Mucosa of descending colon (tissue), 3 donors: ENCODE results near the gene HRH2. TPM values are rescaled to one million over a fixed set of nuclear protein-coding genes. Genes with fewer than 3 reads are reported as not detected.

Experiments
- ATAC-seq: fragments of 200-7000 bp; cut with Tn5 transposase; one replicate; pipeline ENCODE4 v1.9.1; 2020; ENCODE audit warnings: mild to moderate bottlenecking, moderate library complexity
- DNase-seq, 3 donors: peaks; one replicate each; pipeline ENCODE4 v3.0.0-alpha.2; 2020
- H3K36me3 ChIP-seq: fragments of 200-600 bp; one replicate; pipeline ENCODE4 v1.8.0; 2021; ENCODE audit warnings: low read depth, mild to moderate bottlenecking
- H3K4me1 ChIP-seq: fragments of 200-600 bp; one replicate; pipeline ENCODE4 v1.8.0; 2021; ENCODE audit warnings: low read depth, mild to moderate bottlenecking
- H3K4me3 ChIP-seq: fragments of 200-600 bp; one replicate; pipeline ENCODE4 v1.8.0; 2021; ENCODE audit warnings: mild to moderate bottlenecking
- H3K9me3 ChIP-seq: fragments of 200-600 bp; one replicate; pipeline ENCODE4 v1.8.0; 2021; ENCODE audit warnings: mild to moderate bottlenecking
- CTCF ChIP-seq: fragments of 200-600 bp; IDR thresholded peaks from one replicate; pipeline ENCODE4 v1.8.0; 2022; ENCODE audit warnings: antibody characterized with exemption, mild to moderate bottlenecking
- intact Hi-C, 2 donors: fragments of 100-400 bp; cut with DNase I in 1 of 2; cut with micrococcal nuclease in 1 of 2; formaldehyde crosslinking; loops; one replicate each; pipeline versions ENCODE4 v1.11.0 to v1.11.1; 2022; cut with DNase I, micrococcal nuclease
- total RNA-seq, 3 donors: library from RNA; stranded (reverse); fragmentation: NEBNext Ultra II Directional in 2 of 3; extraction: Animal tissue kit (Norgen Biotek cat#: 25700) in 2 of 3; gene quantifications; one replicate each; pipeline versions ENCODE4 v1.2.1 to v1.2.4, GENCODE V29; 2021 to 2023
- donor health status: DM: no; HTN: no; CAD: no; lungs with moderate emphysema.
- donor health status: DM: no; HTN: no; CAD: no.
- donor health status: DM: no; HTN: yes; CAD: no.

The HRH2 gene
- total RNA-seq, 3 donors from 2014 or later, result 0.32 to 3.0 (median 1.3) TPM

- no peak for TF ChIP-seq CTCF
- H3K9me3 ChIP-seq, result no peaks in the 10 kb centered on the region
- DNase-seq, result no peak
- H3K4me3 ChIP-seq, result no peak overlapping the region
- H3K4me1 ChIP-seq, result no peaks in the 10 kb centered on the region
- intact Hi-C loops, result no loop called here
- ATAC-seq, result no peak
- no peaks in the 10 kb centered on the region for H3K36me3 ChIP-seq
Measured at GRCh38 chr5:175738602-175739133, 80.8 kb downstream of the HRH2 start.

GRCh38 chr5:175740014-175740413 lies 82.1 kb downstream of the HRH2 start:
- H3K9me3 ChIP-seq, result no peaks in the 10 kb centered on the region
- no peaks in the 10 kb centered on the region for H3K36me3 ChIP-seq
- no peaks in the 10 kb centered on the region for H3K4me1 ChIP-seq
- ATAC-seq (no peak), DNase-seq (no peak)
- no peak overlapping the region for H3K4me3 ChIP-seq
- intact Hi-C loops, result no loop called here
- TF ChIP-seq CTCF, result no peak

- intact Hi-C loops, result no loop called here
- ATAC-seq, result no peak
- H3K9me3 ChIP-seq, result no peaks in the 10 kb centered on the region
- TF ChIP-seq CTCF, result no peak
- no peak for DNase-seq
- no peak overlapping the region for H3K4me3 ChIP-seq
- no peaks in the 10 kb centered on the region for H3K36me3 ChIP-seq
- no peaks in the 10 kb centered on the region for H3K4me1 ChIP-seq
Measured at GRCh38 chr5:175741556-175741955, 83.7 kb downstream of the HRH2 start.

GRCh38 chr5:175742290-175742994 lies 84.6 kb downstream of the HRH2 start:
- no peak for TF ChIP-seq CTCF
- DNase-seq, result no peak
- H3K9me3 ChIP-seq, result no peaks in the 10 kb centered on the region
- H3K36me3 ChIP-seq, result no peaks in the 10 kb centered on the region
- no peaks in the 10 kb centered on the region for H3K4me1 ChIP-seq
- H3K4me3 ChIP-seq, result no peak overlapping the region
- intact Hi-C loops, result no loop called here
- no peak for ATAC-seq

GRCh38 chr5:175743676-175744210 lies 85.9 kb downstream of the HRH2 start:
- ATAC-seq (no peak), DNase-seq (no peak)
- Histone ChIP-seq H3K9me3 (no peaks in the 10 kb centered on the region), H3K36me3 (no peaks in the 10 kb centered on the region), H3K4me1 (no peaks in the 10 kb centered on the region), H3K4me3 (no peak overlapping the region)
- no peak for TF ChIP-seq CTCF
- intact Hi-C loops, result no loop called here
